Transverse colon (tissue), 4 donors: Measurements from ENCODE around the gene PHF20. TPM values are rescaled to one million over a fixed set of nuclear protein-coding genes. Genes with fewer than 3 reads are reported as not detected.
"Not testable (repeated sequence)": the region's sequence is repeated elsewhere in the genome, so short reads cannot be mapped to it uniquely, and the experiment has no call there.

Experiments
- DNase-seq: peaks from one replicate; pipeline ENCODE4 v3.0.0-alpha.2; 2019
- H3K27ac ChIP-seq, 4 donors: fragments of 200-600 bp; sonication (generic); 2 replicates each; pipeline ENCODE4 v1.5.1; 2016 to 2018; ENCODE audit warnings: inconsistent platforms in 4 of 4
- H3K27me3 ChIP-seq: fragments of 200-600 bp; sonication (generic); 2 replicates; pipeline ENCODE4 v1.5.1; 2017; ENCODE audit warnings: inconsistent platforms
- H3K36me3 ChIP-seq, 4 donors: fragments of 200-600 bp; sonication (generic); 2 replicates each; pipeline ENCODE4 v1.5.1; 2017 to 2019; ENCODE audit warnings: inconsistent platforms in 4 of 4
- H3K4me1 ChIP-seq, 4 donors: fragments of 200-600 bp; sonication (generic); 2 replicates each; pipeline ENCODE4 v1.5.1; 2017 to 2020; ENCODE audit warnings: inconsistent platforms in 4 of 4
- H3K4me3 ChIP-seq, 4 donors: fragments of 200-600 bp; sonication (generic); 1 replicate in 1 of 4; 2 replicates in 3 of 4; pipeline versions ENCODE4 v1.5.1 to v1.6.1; 2017 to 2019; ENCODE audit warnings: inconsistent platforms in 4 of 4
- H3K9me3 ChIP-seq, 2 donors: fragments of 200-600 bp; sonication (generic); 2 replicates each; pipeline ENCODE4 v1.5.1; 2017 to 2019; ENCODE audit warnings: inconsistent platforms in 2 of 2
- CTCF ChIP-seq, 5 experiments: fragments of 200-600 bp in 3 of 5; fragments of 450-650 bp in 2 of 5; sonication (generic) in 3 of 5; IDR thresholded peaks; 1 replicate in 2 of 5; 2 replicates in 3 of 5; pipeline ENCODE4 v1.5.1; 2016 to 2017; ENCODE audit warnings: antibody characterized with exemption in 5 of 5, inconsistent platforms in 3 of 5, mild to moderate bottlenecking in 2 of 5, moderate library complexity in 1 of 5
- EP300 ChIP-seq: sonication (generic); formaldehyde crosslinking; IDR thresholded peaks from one replicate; pipeline ENCODE4 v1.6.1; 2017; ENCODE audit warnings: antibody characterized with exemption, low read depth
- POLR2A ChIP-seq: fragments of 450-650 bp; IDR thresholded peaks from one replicate; pipeline ENCODE4 v1.6.1; 2016; ENCODE audit warnings: antibody characterized with exemption, mild to moderate bottlenecking, moderate library complexity
- POLR2AphosphoS5 ChIP-seq, 3 donors: sonication (generic); formaldehyde crosslinking; IDR thresholded peaks; one replicate each; pipeline ENCODE4 v1.6.1; 2016; ENCODE audit warnings: antibody characterized with exemption in 3 of 3
- WGBS, 2 donors: methylation state at CpG; one replicate each; pipeline ENCODE4 v1.1.5; 2018; ENCODE audit warnings: low coverage in 1 of 2; 5-methylcytosine and 5-hydroxymethylcytosine counted together
- in situ Hi-C, 4 donors: fragments of 200-750 bp; cut with MboI; loops; one replicate each; pipeline versions ENCODE4 v1.15.0 to v1.15.1; 2017; ENCODE audit warnings: low sequenced_read_pairs in 3 of 4, low pct_ligation_motif_present in 1 of 4, low pct_unique_long_range_greater_than_20kb in 1 of 4
- intact Hi-C: fragments of 100-400 bp; cut with DNase I; formaldehyde crosslinking; loops from one replicate; pipeline ENCODE4 v1.15.1; 2023; ENCODE audit warnings: low total_unique reads
- total RNA-seq, 4 donors: library from RNA; depleted of rRNA; stranded (reverse); fragments of >200 nt; gene quantifications; one replicate each; pipeline ENCODE4 v1.1.0, GENCODE V29; 2016

PHF20 gene
- total RNA-seq, result 10 to 100 TPM; 20.6 to 88.6 (median 43.1) TPM

- Histone ChIP-seq H3K9me3 (no peaks in the 10 kb centered on the region), H3K36me3 (no peaks in the 10 kb centered on the region), H3K27me3 (no peaks in the 10 kb centered on the region), H3K4me3 (peak within 1 kb of the TSS; percentile 63 to 83 (median 78)), H3K27ac (peak within 1 kb of the TSS; percentile 88 to 98 (median 94)), H3K4me1 (peaks cover 28 to 81% (median 42%) of the 10 kb centered on the region in 4 donors)
- peak; percentile 100 for DNase-seq
- WGBS, 2 donors, result 7 to 20% methylated on average over 4 to 52 of the region's 87 CpGs
- TF ChIP-seq CTCF (IDR thresholded peaks at IDR 0.05), result peak in 2 of 5 experiments; percentile 3 to 19
- peak; percentile 98 for TF ChIP-seq EP300
- TF ChIP-seq POLR2A, result peak; percentile 71
- peak; percentile 87 to 95 (median 94) for TF ChIP-seq POLR2AphosphoS5 (IDR thresholded peaks at IDR 0.05)
- intact Hi-C loops (loop anchor here (5.0 kb wide), 1 partner anchor 70 kb away; no protein-coding TSS in a partner anchor), in situ Hi-C loops (no loop called here)
Observed at GRCh38 chr20:35771689-35772562, at the start of gene PHF20. PHF20 (plus strand) TSS chr20:35772015; CDS start chr20:35801523, 29,508 bp downstream.

DNA sequence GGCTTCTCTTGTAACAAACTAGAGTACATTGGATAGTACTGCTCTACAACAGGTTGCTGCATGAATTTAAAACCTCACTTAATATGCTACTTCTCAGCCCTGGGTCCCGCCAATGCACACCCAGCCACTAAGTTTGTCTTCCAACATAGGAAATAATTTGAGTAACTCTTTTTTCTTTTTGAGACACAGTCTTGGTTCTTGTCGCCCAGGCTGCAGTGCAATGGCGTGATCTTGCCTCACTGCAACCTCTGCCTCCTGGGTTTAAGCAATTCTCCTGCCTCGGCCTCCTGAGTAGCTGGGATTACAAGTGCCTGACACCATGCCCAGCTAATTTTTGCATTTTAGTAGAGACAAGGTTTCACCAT, 48.6 kb upstream of the PHF20 start:
- DNase-seq, H3K4me1 ChIP-seq, H3K4me3 ChIP-seq, intact Hi-C loops, H3K9me3 ChIP-seq, H3K27me3 ChIP-seq, H3K27ac ChIP-seq: not testable (repeated sequence)
- in situ Hi-C loops, result loop anchor here in 2 of 4 donors (25.0 kb wide), 1 partner anchor 164 kb away; no protein-coding TSS in a partner anchor
- H3K36me3 ChIP-seq, result peaks cover 0 to 95% (median 50%) of the 10 kb centered on the region in 4 donors
- 90 to 91% methylated on average over 2 to 4 of the region's 4 CpGs for WGBS, 2 donors

DNA sequence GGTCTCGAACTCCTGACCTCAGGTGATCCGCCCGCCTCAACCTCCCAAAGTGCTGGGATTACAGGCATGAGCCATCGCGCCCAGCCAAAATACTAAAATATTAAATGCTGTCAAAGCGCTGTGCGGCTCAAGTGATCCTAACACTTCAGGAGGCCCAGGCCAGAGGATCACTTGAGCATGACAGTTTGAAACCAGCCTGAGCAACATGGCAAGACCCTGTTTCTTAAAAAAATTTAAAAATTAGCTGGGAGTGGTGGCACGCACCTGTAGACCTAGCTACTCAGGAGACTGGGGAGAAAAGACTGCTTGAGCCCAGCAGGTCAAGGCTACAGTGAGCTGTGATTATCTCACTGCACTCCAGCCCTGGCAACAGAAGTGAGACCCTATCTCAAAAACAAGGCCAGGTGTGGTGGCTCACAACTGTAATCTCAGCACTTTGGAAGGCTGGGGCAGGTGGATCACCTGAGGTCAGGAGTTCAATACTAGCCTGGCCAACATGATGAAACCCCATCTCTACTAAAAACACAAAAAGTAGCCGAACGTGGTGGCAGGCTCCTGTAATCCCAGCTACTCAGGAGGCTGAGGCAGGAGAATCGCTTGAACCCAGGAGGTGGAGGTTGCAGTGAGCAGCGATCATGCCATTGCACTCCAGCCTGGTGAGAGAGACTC, 48.0 kb upstream of the PHF20 start:
- in situ Hi-C loops, result loop anchor here in 2 of 4 donors (25.0 kb wide), 1 partner anchor 164 kb away; no protein-coding TSS in a partner anchor
- 92% methylated on average over 12 of the region's 12 CpGs; no CpG with 5 or more reads in 1 of the 2 donors for WGBS, 2 donors
- intact Hi-C loops, result not testable (repeated sequence)

GRCh38 chr20:35724321-35725230, 47.2 kb upstream of the PHF20 start:
- intact Hi-C loops, result no loop called here
- H3K36me3 ChIP-seq, result peaks cover 0 to 93% (median 49%) of the 10 kb centered on the region in 4 donors
- no peaks in the 10 kb centered on the region for H3K9me3 ChIP-seq
- no peak overlapping the region for H3K4me3 ChIP-seq
- peaks cover 0 to 7% (median 2%) of the 10 kb centered on the region in 4 donors for H3K4me1 ChIP-seq
- TF ChIP-seq POLR2AphosphoS5 (IDR thresholded peaks at IDR 0.05) (no peak), EP300 (no peak), POLR2A (no peak), CTCF (IDR thresholded peaks at IDR 0.05) (no peak)
- 78 to 83% methylated on average over 12 to 13 of the region's 13 CpGs for WGBS, 2 donors
- no peaks in the 10 kb centered on the region for H3K27me3 ChIP-seq
- DNase-seq, result no peak
- no peak overlapping the region for H3K27ac ChIP-seq
- in situ Hi-C loops, result loop anchor here in 2 of 4 donors (25.0 kb wide), 1 partner anchor 163 kb away; no protein-coding TSS in a partner anchor

More for the DNA sequence above, 48.0 kb upstream of the PHF20 start:
- H3K4me1 ChIP-seq, DNase-seq, H3K9me3 ChIP-seq, H3K27me3 ChIP-seq, H3K27ac ChIP-seq, H3K4me3 ChIP-seq: not testable (repeated sequence)
- peaks cover 0 to 94% (median 50%) of the 10 kb centered on the region in 4 donors for H3K36me3 ChIP-seq
